GM19193 (cell line): ENCODE results near the gene CELSR2.

ENCODE experiments used
- POLR2A ChIP-seq: IDR thresholded peaks from 4 replicates; pipeline ENCODE4 v1.6.1; 2011; ENCODE audit not compliant: insufficient read depth, insufficient read length; ENCODE audit errors: extremely low read depth

Gene CELSR2

DNA sequence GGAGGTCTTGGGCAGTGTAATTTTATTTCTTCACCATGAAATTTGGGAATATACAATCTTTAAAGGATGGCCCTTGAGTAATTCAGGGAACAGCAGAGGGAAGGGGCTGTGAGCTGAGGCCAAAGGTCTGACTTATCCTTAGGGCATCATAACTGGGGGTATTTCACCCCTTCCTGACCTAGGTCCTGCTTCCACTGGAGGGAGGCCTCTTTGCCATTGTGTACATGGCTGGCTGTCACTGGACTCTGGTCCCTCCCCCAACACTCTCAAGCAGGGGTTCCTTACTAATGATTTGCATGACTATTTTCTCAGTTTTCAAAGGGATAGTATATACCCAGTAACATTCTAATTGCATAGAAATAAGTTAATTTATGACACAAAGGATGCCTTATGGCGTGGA is 40.8 kb downstream of the CELSR2 start:
- TF ChIP-seq POLR2A, result no peak

DNA sequence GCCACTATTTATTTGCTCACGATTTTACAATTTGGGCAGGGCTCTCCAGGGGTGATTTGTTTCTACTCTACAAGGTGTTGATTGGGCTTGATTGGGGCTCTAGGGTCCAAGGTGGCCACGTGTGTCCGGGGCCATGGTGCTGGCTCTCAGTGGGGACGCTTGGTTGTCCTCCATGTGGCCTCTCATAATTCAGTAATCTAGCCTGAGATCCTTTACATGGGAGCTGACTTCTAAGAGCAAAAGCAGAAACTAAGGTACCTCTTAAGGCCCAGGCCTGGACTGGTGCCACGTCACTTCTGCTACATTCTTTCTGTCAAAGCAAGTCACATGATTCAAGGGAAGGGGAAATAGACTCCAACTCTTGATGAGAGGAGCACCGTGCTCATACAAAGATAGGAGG is 41.7 kb downstream of the CELSR2 start:
- TF ChIP-seq POLR2A, result no peak

DNA sequence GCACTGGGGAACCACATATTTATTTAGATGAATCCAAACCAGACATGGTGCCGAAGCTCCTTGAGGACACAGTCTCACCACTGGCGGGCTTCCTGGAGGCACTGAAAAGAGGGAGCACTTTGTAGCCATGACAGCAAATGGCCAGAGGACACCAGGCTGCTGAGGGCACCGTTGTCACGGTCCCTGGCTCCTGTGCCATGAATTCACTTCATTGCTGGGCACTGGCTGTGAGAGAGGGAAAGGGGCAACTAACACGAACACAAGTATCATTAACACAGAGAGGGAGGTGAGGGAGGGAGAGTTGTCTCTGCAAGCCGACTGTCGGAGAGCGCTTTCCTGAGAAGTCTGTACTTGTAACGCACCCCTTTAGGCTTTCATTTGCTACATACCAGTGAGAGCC is 43.0 kb downstream of the CELSR2 start:
- no peak for TF ChIP-seq POLR2A

DNA sequence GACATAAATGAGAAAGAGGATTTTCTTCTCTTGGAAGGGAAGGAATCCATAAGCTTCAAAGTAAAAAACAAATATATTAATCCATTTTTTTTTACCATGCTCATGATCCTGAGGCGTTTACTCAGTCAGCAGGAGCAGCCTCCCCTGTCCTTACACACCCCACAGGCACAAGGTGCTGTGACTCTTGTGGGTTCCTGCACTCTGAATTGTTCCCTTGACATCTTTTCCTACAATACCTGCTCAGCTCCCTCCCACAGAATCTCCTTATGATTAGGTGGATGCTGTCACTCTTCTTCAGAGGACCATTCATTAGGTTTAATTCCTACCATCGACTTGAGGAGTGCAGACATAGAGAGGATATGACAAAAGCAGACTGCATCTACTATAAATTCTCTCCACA is 43.7 kb downstream of the CELSR2 start:
- no peak for TF ChIP-seq POLR2A

DNA sequence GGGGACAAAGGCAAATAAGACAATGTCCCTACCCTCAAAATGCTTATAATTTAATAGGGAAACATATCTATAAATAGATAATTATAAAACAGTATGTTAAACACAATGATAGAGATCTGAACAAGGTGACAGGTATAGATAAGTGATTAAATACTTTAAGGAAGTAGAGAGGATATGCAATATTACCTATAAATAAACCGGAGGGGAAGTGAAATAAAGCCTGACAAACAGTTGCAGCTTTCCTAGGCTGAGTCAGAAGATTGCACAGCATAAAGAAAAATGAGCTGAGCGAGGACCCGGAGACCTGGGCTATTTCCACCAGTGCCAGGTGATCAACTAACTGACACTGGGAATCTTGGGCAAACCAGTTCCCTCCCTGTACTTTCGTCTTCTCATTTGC is 45.1 kb downstream of the CELSR2 start:
- TF ChIP-seq POLR2A, result no peak

DNA sequence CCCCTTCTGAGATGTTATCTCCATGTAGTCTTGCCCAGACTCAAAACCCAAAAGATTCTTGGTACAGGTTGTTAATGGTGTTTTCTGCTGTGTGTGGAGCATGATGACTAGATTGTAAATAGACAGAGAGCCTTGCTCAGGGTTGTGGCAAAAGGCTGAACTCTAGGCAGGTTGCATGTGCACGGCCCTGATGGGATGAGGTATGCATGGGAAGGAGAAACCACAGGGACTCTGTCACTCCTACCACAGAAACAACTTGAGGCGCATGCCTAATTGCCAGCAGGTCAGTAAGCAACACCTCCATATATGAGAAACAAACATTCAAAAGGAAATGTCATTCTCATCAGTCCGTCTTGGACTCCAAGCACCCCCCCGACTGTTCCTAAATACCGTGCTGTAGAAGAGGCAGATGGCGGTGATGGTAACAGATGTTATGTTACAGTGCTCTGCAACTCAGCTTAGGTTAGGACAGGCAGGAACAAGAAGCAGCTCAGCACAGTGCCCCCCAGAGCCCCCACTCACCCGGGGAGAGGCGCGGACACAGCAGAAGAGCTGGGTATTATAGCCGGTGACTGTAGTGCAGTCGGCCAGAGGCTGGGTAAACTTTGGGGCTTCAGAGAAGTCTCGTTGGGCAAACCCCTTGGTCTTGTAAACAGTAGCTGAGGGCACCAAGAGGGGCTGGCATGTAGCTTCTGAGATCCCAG is 46.5 kb downstream of the CELSR2 start:
- TF ChIP-seq POLR2A, result no peak

DNA sequence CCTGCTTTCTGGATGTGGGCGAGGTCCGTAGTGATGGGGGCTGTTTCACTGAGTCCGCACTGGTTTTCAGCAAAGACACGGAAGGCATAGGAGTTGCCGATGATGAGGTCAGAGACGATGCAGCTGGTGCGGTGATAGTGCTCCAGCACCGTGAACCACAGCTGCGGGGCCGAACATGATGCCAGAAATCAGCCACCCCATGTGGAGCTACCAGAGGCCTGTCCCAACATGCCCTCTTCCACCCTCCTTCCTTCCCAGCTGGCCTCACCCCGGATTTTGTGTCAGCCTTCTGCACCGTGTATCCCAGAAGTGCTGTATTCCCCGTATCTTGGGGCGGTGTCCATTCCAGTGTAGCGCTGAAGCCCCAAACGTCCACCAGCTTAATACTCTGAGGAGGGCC is 47.4 kb downstream of the CELSR2 start:
- no peak for TF ChIP-seq POLR2A

DNA sequence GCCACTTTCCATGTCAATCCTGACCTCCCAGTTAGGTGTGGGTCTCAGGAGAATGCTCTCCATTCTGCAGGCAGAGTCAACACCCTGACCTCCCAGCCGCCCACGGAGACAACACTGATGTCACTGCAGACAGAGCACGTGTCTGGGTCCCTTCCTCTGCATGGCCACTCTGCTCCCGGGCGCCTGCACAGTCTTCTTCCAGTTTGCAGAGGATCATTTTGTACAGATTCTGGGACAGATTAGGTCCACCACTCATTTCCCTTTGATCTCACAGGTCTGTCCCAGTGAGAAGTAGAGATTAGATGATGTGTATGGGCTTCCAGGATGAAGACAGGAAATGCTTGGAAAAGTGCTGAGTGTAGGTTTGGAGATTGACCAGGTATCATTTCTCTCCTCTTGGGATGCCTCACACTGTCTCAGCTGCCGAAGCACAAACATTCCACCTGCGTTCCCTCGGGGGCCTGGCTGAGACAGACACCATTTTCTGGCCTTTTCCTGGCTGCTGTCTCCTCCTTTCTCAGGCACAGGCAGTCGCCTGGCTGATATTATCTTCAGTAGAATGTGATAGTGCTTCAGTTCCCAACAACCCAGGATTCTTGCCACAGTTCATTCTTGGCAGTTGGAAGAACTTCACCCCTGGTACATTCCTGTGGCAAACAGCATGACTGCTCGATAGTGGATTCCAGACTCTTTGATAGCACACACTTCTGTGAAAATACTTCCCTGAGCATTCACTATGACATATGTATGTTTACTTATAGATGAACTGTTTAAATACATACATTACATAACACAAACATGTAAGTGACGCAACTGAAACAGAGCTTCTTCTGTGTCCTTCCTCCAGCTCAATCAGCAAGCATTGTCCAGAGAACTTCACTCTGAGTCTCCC is 49.6 kb downstream of the CELSR2 start:
- TF ChIP-seq POLR2A, result no peak

DNA sequence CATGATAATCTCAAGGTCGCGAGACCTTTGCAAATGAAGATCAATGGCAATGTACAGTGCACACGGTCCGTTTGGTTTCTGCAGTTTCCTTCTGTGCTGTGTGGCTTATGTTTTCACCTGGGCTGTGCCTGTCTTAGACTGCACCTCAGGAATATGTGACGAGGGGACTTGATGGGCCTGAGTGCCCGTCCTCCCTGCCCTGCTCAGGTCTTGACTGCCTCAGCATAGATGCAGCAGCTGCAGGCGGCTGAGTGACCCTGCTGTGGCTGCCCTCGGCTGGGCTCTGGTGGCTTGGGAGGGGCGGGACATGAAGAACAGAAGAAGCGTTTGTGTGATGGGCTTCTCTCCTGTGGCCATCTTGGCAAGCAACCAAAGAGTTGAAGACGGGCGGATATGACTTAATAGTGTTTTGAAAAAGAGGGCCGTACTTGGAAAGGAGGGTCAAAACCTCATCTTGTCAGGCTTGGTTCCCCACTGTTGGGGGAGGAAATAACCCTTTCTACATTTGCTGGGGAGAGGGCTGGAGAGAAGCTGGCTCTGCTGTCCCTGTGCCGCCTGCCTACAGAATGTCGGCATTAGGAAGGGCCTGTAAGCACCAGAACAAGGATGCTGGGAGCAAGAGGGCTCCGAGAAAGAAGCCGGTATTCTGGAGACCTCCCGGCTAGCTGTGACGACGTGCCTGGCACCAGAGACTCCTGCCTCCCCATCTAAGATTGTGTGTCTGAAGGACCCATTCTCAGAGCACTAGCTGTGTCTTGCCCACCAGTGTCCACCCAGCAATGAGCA is 50.4 kb downstream of the CELSR2 start:
- no peak for TF ChIP-seq POLR2A

DNA sequence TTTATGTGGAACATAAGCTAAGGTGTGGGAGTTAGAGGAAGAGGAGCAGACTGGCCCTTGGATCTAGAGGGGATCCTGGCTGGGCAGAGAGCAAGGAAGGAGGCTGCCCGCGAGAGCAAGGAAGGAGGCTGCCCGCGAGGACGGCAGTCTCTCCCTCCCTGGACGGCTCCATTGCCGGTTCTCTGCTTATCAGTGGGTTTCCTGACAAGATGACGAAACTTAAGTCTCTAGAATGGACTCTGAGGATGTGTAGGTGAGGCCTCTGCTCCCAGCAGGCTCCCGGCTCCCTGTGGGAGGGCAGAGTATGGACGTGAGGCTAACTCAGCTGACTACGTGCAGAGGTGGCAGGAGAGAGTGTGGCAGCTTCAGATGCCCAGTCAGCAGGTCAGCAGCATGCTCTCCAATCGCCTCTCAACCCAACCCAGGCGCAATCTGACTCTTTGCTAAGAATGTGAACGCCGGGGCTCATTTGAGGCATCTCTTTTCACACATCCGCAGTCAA is 51.4 kb downstream of the CELSR2 start:
- no peak for TF ChIP-seq POLR2A

DNA sequence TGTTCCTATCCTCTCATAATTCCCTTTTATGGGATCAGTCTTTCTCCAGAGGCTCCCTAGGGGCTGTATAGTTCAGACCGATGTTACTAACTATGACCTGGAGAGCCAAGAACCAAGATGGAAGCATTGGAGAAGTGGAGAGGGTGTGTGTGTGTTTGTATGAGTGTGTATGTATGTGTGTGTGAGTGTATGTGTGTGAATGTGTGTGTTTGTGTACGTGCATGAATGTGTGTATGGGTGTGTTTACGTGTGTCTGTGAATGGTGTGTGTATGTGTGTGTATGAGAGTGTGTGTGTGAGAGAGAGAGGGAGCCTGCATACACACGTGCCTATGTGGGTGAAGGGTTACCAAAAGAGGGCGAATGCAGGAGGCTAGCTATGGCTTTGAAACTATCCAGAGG is 52.5 kb downstream of the CELSR2 start:
- no peak for TF ChIP-seq POLR2A

DNA sequence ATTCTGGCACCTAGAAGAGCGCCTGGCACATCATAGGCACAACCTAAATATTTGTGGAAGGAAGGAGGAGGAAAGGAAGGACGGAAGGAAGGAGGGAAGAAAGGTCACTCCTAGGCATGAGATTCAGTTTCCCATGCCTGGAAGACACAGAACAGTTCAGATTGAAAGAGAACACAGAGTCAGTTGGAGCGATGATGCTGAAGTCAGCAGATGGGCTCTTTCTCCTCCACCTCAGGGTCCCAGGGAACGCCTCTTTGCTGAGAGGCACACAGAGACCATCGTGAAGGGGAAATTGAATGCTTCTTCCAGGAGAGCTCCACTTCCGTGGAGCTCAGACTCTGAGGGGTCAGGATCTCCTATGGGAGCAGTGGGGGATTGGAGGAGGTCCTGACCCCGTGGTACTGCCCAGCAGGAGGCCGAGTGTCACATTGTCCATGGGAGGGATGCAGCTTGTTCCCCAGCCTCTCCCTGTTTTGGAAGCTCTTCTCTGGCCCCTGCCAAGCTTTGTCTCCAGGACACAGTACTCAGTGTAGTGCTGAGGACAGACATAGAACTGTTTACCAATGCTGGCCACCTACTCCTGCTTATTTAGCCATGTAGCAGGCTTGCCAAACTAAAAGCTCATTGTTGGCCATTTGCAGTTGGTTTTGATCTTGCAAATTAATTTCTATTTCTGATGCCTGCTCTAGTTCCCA is 55.0 kb downstream of the CELSR2 start:
- TF ChIP-seq POLR2A, result no peak

DNA sequence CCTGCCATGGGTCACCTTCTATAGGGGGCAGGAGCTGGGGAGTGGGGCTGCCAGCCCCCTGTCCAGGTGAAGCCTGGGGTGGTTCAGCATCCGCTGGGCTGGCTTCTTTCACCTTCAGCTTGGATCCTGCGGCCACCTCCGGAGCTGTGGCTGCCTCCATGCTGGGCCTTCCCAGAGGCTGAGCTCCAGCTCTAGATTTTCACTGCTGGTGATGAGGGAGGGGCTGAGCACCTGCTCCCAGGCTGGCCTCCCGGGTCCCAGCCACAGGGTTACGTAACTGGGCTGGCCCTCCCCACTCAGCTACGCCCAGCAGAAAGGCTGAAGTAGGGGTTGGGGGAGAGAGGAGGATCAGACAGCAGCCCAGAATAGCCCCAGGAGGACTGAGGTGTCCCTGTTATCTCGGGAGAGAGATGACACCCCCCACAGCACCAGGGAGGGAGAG is 57.5 kb downstream of the CELSR2 start, which contains the start of gene MYBPHL:
MYBPHL (minus strand) TSS at position 180 of the 442 bp plus-strand sequence; CDS start at position 160, 20 bp downstream.
- no peak for TF ChIP-seq POLR2A

DNA sequence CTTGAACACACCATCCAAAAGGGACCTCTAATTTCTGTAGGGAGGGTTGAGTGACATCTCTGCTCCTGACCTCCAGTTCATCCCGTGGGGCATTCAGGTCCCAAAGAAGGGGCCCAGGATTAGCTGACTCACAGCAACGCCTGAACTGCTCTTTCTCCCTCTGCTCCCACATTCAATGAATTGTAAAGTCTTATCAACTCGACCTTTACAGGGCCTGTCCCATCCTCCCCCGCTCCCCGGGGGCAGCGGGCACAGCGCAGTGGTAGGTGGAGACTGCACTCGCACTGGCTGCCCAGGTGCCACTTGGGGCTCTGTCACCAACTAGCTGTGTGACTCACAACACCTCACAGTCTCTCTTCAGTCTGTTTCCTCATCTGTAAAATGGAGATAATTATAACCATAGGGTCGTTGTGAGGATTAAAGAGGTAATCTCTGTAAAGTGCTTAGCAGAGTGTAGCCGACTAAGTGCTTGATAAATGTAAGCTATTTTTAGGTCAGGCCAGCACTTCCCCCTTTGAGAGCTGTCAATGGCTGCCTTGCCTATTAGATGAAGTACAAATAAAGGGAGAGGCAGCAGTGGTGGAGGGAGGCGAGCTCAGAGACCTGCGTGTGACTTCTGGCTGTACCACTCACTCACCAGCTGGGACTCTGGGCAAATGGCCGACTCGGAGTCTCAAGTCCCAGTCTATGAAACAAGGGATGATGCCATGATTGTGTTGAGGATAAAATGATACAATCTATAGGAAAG is 58.1 kb downstream of the CELSR2 start:
- TF ChIP-seq POLR2A, result no peak
